ENCODE data around the gene PDCD4. TPM values are rescaled to one million over a fixed set of nuclear protein-coding genes. Genes with fewer than 3 reads are reported as not detected.

PDCD4 gene
- total and polyA plus RNA-seq, 2 of the 8 experiments (the other 6 are each of a cell fraction or from before 2014, with no cell fraction given): 3.3 to 26.8 TPM

GRCh38 chr10:110834629-110835301, 37.0 kb upstream of the PDCD4 start (continued):
- TF ChIP-seq, protein P1, sequence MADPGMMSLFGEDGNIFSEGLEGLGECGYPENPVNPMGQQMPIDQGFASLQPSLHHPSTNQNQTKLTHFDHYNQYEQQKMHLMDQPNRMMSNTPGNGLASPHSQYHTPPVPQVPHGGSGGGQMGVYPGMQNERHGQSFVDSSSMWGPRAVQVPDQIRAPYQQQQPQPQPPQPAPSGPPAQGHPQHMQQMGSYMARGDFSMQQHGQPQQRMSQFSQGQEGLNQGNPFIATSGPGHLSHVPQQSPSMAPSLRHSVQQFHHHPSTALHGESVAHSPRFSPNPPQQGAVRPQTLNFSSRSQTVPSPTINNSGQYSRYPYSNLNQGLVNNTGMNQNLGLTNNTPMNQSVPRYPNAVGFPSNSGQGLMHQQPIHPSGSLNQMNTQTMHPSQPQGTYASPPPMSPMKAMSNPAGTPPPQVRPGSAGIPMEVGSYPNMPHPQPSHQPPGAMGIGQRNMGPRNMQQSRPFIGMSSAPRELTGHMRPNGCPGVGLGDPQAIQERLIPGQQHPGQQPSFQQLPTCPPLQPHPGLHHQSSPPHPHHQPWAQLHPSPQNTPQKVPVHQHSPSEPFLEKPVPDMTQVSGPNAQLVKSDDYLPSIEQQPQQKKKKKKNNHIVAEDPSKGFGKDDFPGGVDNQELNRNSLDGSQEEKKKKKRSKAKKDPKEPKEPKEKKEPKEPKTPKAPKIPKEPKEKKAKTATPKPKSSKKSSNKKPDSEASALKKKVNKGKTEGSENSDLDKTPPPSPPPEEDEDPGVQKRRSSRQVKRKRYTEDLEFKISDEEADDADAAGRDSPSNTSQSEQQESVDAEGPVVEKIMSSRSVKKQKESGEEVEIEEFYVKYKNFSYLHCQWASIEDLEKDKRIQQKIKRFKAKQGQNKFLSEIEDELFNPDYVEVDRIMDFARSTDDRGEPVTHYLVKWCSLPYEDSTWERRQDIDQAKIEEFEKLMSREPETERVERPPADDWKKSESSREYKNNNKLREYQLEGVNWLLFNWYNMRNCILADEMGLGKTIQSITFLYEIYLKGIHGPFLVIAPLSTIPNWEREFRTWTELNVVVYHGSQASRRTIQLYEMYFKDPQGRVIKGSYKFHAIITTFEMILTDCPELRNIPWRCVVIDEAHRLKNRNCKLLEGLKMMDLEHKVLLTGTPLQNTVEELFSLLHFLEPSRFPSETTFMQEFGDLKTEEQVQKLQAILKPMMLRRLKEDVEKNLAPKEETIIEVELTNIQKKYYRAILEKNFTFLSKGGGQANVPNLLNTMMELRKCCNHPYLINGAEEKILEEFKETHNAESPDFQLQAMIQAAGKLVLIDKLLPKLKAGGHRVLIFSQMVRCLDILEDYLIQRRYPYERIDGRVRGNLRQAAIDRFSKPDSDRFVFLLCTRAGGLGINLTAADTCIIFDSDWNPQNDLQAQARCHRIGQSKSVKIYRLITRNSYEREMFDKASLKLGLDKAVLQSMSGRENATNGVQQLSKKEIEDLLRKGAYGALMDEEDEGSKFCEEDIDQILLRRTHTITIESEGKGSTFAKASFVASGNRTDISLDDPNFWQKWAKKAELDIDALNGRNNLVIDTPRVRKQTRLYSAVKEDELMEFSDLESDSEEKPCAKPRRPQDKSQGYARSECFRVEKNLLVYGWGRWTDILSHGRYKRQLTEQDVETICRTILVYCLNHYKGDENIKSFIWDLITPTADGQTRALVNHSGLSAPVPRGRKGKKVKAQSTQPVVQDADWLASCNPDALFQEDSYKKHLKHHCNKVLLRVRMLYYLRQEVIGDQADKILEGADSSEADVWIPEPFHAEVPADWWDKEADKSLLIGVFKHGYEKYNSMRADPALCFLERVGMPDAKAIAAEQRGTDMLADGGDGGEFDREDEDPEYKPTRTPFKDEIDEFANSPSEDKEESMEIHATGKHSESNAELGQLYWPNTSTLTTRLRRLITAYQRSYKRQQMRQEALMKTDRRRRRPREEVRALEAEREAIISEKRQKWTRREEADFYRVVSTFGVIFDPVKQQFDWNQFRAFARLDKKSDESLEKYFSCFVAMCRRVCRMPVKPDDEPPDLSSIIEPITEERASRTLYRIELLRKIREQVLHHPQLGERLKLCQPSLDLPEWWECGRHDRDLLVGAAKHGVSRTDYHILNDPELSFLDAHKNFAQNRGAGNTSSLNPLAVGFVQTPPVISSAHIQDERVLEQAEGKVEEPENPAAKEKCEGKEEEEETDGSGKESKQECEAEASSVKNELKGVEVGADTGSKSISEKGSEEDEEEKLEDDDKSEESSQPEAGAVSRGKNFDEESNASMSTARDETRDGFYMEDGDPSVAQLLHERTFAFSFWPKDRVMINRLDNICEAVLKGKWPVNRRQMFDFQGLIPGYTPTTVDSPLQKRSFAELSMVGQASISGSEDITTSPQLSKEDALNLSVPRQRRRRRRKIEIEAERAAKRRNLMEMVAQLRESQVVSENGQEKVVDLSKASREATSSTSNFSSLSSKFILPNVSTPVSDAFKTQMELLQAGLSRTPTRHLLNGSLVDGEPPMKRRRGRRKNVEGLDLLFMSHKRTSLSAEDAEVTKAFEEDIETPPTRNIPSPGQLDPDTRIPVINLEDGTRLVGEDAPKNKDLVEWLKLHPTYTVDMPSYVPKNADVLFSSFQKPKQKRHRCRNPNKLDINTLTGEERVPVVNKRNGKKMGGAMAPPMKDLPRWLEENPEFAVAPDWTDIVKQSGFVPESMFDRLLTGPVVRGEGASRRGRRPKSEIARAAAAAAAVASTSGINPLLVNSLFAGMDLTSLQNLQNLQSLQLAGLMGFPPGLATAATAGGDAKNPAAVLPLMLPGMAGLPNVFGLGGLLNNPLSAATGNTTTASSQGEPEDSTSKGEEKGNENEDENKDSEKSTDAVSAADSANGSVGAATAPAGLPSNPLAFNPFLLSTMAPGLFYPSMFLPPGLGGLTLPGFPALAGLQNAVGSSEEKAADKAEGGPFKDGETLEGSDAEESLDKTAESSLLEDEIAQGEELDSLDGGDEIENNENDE (IDR thresholded peaks at IDR 0.05; ENCODE audit: insufficient replicate concordance, low read length): no peak
- TF ChIP-seq HDAC2 (IDR thresholded peaks at IDR 0.05; ENCODE audit: borderline replicate concordance in 1 of 2, low read depth in 2 of 2, low read length in 2 of 2) (no peak), KDM4A (IDR thresholded peaks at IDR 0.05; ENCODE audit: low read depth, low read length, severe bottlenecking) (no peak), TAF7 (optimal IDR thresholded peaks at IDR 0.05; ENCODE audit: borderline replicate concordance, low read depth, low read length) (no peak), SAP30 (IDR thresholded peaks at IDR 0.05; ENCODE audit: insufficient read depth, insufficient replicate concordance, low read length) (no peak), SRF (IDR thresholded peaks at IDR 0.05; ENCODE audit: low read depth, low read length) (no peak), EZH2 (IDR thresholded peaks at IDR 0.05; ENCODE audit: low read depth, low read length, severe bottlenecking) (no peak)
- TF ChIP-seq, protein P2, sequence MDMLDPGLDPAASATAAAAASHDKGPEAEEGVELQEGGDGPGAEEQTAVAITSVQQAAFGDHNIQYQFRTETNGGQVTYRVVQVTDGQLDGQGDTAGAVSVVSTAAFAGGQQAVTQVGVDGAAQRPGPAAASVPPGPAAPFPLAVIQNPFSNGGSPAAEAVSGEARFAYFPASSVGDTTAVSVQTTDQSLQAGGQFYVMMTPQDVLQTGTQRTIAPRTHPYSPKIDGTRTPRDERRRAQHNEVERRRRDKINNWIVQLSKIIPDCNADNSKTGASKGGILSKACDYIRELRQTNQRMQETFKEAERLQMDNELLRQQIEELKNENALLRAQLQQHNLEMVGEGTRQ (IDR thresholded peaks at IDR 0.05; ENCODE audit: low read length): no peak
